ENCODE measurements around the gene CDK11A.

Gene CDK11A

DNA sequence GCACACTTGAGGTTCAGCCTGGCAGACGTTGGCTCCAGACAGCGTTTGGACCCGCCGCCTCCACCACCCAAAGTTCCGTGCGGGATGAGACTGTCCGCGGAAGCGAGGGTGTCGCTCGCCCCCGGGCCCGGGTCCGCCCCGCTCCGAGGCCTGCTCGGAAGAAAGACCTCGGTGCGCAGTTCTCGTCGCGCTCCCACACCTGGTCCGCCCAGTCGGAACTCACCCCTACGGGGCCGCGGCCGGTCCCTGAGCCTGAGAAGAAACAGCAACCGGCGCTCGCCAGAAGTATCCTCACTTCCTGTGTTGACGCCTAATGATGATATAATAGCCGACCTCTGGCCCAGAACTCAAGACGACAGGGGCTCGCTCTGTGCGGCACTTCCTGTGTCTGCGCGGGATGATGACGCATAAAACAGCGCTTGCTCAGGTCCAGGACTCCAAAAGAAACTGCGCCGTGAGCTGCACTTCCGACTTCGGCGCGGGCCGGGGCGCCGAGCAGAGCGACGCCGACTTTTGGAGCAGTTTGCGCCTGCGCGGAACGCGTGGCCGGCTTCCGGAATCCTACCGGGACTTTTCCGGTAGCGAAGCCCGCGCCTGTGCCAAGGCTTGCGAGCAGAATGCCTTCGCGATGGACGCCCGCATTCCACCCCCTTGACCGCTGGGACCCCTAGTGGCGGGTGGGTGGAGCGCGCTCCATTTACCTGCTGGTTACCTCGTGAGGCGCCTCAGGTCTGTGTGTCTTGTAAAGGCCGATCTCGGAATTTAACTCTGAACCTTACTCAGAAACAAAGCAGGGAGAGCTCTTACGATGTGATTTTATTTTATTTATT, at the start of gene CDK11A:
TSS of gene CDK11A (minus strand) at position 323 of the 830 bp plus-strand sequence. CDS start 1,539 bp downstream, outside the sequence.
- DNase-seq, result peak; percentile 96

DNA sequence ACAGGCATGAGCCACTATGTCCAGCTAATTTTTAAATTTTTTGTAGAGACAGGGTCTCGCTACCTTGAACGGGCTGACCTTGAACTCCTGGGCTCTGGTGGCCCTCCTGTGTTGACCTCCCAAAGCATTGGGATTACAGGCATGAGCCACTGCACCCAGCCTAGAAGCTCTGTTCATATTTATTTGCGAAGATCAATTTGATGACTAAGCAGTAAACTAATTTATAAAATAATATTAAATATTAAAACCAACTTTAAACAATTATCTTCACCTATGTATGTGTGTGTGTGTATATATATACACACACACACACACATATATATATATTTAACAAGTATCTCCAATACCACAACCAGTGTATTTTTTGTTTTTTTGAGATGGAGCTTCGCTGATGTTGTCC, 49.7 kb upstream of the CDK11A start:
- DNase-seq, result no peak

DNA sequence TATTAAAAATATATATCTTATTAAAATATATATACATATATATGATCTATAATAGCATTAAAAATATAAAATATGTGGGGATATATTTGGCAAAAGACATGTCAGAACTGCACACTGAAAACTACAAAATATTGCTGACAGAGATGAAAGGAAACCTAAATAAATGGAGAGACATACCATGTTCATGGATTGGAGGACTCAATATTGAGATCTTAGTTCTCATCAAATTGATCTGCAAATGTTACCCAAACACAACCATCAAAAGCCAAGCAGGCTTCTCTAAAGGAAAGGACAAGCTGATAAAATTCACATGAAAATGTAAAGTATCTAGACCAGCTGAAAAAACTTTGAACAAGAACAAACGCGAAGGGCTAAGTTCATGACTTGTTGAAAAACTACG, 46.9 kb upstream of the CDK11A start:
- DNase-seq, result no peak

DNA sequence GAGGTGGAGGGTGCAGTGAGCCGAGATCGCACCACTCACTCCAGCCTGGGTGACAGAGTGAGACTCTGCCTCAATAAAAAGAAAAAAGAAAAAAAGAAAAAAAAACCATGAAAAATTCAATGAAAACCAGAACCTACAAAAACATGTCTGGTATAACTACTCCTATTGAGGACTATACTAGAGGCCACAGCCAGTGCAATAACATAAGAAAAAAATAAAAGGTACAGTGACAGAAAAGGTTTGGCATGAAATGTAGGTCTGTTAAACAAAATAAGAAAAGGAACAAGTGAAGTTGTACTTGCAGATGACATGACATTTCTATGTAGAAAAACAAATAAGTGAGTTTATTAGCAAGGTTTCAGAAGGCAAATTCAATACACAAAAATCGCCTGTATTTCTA, 45.9 kb upstream of the CDK11A start:
- DNase-seq, result no peak

DNA sequence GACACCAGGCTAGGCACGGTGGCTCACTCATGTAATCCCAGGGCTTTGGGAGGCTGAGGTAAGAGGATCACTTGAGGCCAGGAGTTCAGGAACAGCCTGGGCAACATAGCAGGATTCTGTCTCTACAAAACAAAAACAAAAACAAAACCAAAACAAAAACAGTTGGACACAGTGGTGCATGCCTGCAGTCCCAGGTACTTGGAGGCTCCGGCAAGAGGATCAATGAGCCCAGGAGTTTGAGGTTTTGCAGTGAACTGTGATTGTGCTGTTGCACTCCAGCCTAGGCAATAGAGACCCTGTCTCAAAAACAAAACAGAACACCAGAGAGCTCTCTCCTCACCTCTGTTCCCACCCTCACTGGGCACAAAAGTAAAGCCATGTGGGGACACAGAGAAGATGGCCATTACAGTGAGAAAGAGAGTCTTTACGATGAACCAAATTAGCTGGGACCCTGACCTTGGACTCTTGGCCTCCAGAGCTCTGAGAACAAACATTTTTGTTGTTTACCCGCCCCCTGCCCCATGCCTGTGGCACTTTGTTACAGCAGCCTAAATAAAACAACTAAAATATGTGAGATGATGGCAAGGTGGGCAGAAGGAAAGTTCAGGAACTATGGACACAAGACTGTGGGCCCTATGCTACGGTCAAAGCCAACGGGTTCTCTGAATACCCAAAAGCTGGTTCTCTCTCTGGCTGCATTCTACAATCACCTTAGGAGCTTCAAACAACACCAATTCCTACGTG, 44.3 kb upstream of the CDK11A start:
- DNase-seq, result no peak

DNA sequence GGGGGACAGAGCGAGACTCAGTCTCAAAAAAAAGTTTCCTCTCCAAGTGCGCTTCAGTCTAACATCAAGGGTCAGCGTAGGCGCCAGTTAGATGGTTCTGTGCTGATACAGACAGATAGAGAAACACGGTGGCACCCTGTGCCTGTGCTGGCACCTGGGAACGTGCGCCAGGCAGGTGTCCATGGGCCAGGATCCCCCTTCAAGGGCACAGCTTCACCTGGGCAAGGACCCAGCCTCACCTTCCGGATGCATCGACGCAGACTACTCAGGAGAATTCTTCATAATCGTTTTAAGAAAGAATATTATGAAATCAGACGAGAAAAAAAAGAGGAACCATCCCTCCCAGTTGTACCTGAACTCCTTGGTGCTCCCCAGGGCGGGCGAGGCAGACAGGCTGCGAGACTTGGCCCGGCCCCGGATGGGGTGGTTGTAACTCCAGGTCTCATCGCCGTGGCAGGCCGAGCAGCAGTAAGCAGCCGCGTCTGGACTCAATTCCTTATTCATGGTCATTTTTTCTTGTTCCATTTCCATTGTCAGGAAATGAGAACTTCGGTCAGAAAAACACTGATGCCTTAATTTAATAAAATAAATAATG, 40.8 kb upstream of the CDK11A start:
- DNase-seq, result no peak

DNA sequence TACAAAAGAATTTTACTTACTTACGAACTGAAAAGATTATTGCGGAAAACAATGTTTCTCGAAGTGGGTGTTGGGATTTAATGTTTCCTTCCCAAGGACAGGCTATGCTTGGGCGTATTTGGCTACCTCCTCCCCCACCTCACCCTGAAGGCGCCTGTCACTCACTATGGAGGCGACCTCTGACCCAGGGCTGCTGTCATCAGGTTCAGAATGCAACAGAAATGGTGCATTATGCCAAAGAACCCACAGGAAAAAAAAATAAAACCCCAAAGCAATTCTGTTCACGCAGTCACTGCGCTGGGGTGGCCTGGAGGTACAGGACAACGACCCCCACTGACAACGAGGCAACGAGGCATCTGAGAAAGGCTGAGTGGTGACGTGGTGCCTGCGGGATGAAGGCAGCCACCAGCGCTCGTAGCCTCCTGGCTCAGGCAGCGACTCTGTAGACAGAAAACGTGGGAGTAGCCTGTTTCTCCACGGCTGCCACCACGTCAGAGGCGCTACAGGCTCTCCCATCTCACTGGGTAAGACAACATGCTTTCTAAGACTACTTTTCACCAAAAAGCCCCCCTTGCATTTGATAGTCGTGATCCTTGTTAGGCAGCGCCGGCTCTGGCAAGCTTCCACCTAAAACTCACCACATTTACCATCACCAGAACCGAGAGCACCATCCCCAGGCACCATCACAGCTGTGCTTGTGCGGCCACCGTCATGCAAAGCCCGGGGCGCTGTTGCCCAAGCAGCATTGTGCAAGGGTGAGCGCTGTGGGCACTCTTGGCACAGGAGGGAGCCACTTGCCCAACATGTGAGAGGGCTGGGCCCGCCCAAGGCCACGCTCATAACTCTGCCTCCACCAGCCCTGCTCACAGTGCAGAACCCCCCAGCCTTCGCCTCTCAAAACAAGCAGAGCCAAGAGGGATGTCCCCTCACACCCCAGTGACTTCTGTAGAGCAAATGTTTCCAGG, 39.8 kb upstream of the CDK11A start:
- peak; percentile 58 for DNase-seq

DNA sequence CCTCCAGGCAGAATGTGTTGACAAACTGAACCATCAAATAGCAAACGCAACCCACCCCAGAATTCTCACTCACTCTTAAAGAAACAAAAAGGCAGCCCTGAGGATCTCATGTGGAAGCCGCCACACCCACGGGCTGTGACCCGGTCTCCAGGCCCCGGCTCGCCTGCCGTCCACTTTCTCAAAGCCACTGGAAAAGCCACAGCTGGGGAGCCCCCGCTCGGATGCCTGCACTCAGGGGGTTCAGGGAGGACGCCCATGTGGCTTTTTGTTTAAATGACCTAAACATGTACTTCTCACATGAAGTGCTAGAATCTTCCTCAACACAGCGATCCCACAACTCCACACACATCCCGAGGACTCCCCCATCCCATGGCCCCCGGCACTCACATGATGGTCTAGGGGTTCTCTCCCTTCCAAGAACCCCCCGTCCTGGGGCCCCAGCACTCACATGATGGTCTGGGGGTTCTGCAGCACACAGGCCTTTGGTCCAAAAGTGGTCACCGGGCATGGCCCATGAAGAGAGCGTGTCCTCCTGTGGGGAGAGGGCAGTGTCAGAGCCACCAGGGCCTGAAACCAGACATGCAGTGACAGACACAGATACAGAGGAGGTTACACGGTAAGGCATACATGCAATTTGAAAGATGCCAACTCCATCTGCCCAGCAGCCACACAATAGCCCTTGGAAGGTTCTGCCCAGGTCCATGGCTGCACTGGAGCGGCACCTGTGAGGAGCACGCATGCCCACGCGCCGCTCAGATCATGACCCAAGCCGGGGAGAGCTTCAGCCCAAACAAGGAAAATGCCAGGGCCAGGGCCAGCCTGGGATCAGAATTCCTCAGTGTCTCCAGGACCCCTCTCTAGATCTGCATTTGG, 37.6 kb upstream of the CDK11A start:
- DNase-seq, result no peak

DNA sequence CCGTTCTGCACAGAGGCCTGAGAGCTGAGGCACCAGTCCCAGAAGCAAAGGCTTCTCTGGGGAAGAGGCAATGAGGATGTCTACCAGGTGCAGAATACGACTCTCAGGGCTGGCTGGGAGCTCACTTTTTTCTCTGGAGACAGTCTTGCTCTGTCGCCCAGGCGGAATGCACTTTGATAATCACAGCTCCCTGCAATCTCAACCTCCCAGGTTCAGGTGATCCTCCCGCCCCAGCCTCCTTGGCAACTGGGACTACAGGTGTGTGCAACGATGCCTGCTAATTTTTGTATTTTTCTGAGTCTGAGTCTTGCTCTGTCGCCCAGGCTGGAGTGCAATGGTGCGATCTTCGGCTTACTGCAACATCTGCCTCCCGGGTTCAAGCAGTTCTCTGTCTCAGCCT, 36.6 kb upstream of the CDK11A start:
- DNase-seq, result no peak

DNA sequence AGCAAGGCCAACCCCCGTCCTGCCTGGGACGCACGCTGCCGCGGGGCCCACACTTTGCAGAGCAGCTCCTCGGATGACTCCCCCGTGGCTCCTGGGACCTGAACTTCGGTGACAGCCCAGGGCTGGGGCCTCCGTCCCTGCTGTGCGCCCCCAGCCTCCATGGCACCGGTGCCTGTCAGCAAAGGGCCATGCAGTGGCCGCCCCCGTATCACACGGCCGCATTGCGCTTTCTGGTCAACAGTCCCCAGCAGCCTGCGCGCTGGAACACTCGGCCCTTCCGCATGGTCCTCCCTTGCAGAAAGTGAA, 36.1 kb upstream of the CDK11A start:
- DNase-seq, result no peak

DNA sequence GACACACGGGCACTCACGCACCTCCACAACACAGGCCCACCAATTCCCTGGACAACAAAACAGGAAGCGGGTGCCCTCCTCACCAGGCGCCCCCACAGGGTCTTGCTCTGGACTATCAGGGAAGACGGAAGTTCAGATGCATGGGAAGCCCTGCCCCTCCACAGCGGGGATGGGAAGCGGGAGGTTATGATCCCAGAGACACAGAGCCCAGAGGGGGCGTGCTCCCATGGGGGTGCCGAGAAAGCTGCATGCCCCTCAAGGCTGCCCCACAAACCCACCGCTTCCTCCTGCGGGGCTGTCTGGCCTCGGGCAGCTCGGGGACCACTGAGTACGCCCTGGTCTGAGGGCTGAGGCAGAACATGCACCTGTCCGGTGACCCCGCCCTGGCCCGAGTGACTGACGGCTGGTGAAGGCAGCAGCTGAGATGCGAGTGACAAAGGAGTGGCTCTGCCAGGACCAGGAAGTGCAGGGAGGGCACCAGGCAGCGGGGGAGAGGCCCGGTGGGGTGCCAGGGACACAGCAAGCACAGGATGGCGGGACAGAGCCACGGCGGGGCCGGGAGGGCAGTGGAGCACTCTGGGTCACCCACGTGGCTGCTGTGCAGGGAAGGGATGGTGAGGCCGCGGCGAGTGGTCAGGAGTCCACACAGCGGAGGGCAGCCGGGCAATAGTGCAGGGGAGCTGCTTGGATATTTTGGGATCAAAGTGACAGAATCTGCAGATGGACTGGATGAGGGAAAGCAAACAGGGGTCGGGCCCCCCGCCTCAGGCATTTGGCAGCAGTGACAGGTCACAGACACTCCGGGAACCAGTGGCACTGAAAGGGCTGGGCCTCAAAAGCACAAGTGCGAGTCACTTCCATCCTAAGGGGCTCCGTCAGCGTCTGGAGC, 35.5 kb upstream of the CDK11A start:
- DNase-seq, result no peak

DNA sequence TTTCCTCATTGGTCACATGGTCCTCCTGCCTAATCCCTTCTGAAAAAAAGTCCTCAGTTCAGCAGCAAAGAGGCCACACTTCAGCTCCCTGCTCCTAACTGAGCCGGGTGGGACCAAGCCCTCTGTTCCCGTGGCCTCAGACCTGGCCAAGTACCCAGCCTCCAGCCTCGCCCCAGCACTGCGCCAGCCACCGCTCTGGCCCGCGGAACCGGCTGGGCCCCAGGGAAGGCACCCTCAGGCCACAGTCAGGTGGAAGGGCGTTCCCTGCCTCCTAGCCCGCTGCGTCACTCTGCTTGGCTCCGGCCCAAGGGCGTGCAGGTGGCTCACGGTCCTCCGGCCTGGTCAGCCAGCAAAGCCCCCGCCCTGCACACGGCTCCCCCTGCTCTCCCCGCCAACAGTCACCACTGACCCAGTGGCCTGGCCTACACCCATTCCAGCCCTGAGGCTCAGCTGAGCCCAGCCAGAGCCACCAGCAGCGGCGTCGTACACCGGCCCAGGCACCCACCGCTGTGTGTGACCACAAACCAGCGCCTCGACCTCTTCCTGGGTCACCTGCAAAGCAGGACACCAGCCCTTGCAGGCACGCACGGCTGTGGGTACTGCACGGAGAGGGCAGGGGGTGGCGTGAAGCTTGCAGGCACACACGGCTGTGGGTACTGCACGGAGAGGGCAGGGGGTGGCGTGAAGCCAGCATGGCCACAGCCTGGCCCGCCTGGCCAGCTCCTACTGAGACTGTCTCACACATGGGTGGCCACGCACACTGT, 34.7 kb upstream of the CDK11A start:
- no peak for DNase-seq

DNA sequence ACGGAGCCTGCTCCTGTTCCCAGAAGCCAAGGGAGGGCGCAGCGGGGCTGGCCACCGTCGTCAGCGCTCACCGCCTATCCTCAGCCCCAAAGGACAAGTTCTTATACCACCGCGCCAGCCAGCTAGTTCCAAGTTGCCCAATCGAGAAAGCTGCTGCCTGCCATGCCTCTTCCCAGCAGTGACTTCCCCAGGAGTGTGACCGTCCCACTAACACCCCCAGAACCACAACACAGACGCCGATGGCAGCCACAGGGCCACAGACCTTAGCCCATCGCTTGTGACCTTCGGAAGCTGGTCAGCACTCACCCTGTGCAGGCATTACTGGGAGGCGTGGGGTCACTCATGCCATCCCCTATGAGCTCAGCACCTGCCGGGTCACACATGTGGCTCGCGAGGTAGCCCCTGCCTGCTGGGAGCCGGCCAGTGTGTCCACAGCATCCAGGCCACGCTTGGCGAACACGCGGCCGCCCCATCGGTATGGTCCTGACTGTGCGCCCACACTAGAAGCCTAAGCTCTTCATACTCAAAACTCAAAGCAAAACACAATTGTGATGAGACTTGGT, 34.0 kb upstream of the CDK11A start:
- no peak for DNase-seq

DNA sequence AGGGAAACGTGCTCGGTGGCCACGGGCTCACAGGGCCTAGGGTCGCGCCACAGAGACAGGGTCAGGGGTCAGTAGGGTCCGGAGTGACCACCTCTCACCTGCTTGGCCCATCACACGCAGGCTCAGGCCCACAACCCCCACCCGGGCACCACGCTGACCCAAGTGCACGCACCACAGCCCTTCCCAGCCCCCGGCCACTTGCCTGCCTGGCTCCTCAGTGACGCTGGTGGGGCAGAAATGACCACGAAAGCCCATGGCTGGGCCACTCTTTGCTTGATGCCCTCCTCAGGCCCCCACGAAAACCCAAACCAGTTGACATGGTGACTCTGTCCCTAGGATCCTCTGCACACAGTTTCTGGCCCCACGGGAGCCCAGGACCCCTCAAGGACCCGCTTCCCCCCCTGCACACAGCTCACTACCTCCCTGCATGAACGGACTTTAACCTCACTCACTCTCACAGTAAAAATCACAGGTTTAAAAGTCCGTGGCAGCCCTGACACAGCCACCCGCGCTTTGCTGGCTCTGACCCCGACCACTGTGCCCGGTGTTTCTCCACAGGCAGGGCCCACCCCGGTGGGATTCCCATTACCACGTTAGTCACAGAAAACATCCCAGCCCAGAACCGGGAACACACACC, 33.4 kb upstream of the CDK11A start:
- no peak for DNase-seq

DNA sequence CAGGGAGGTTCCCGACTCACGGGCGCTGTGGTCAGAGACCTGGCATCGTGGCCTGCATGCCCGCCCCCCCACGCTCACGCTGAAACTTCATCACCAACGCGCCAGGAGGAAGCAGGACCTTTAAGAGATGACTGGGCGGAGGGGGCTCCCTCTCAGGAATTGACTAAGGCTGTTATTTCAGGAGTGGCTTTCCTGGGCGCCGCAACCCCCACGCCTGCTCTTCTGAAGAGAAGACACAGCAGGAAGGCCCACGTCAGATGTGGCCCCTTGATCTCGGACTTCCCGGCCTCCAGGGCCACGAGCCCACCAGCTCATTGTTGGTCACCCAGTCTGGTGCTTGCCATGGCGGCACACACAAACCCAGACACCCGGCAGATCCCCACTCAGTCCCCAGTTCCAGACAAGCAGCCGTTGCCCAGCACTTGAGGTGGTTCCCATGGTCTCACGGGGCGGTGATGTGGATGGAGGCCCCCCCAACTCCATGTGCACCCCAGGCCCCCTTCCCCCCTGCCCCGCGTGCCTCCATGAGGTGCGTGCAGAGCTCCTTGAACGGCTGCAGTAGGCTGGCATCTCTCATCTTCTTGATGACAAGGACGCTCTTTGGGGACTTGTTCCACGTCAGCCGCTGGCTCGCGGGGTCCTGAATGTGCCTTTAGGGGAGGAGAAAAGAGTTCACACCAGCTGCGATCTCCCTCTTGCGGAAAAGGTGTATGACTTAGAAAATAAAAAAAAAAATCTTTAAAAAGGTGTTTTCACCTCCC, 32.7 kb upstream of the CDK11A start:
- no peak for DNase-seq

DNA sequence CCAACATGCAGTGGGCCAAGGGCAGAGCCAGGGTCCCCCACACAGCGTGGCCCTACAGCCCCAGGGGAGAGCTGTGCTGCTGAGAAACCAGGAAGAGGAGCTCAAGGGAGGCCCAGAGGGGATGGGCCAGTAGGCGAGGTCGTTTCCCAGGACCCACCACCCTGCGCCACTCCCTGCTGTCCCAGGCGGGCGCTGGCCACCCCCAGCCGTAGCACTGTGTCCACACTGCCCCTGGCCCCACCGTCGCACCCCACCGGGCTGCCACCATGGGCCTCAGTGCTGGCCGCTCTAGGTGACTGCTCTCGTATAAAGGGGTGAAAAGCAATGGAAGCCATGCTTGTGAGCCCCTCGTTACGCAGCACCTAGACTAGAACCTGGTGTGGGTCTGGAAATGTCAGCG, 31.7 kb upstream of the CDK11A start:
- DNase-seq, result no peak

DNA sequence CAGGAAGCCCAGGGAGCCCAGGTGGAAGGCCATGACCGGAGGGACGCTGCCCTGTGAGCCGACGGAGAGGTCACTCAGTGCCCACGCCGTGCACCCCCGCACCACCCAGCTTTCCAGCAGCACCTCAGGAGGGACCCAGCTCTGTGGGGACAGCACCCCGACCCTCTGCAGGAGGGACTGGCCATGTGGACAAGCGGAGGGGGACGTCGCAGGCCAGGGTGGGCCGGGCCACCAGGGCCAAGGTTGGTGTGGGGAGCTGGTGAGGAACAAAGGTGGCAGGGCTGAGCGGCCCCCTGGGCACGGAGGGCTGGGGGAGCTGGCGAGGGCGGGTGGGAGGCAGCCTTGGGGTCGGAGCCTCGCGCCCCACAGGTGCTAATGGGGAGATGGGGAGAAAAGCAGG, 31.3 kb upstream of the CDK11A start:
- DNase-seq, result no peak

DNA sequence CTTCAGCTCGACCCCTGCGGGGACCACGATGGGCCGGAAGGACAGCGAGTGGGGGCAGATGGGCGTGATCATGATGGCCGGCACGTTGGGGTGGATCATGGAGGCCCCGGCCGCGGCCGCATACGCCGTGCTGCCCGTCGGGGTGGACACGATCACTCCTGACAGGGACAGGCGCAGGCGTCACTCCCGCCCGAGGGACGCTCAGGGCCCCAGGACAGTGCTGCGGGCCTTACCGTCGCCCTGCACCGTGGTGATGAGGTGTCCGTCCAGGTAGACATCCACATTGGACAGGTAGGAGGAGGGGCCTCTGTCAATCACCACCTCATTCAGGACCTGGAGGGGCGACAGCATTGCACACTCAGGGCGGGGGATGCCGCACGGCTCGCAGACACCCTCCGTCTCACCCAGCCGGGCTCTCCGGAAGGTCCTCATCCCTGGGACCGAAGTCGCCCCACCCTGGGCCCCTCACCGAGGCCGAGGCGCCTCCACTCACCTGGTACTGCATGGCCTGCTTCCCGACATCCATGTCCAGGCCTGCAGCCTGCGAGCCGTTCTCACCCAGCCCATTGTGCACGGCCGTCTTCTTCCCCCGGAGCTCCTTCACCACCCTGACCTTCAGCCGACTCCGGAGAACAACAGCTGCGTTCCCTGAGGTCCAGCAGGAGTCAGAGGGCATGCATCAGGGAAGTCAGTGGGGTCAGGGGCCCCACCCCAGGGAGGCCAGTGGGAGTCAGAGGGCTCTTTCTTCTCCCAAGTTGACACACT, 30.1 kb upstream of the CDK11A start:
- no peak for DNase-seq
